GM18505 (cell line): ENCODE results near the gene MFAP4.

Experiments
- ATAC-seq: cut with Tn5 transposase; IDR thresholded peaks from one replicate; pipeline ENCODE4 v1.9.1; 2021; ENCODE audit not compliant: unreplicated experiment
- POLR2A ChIP-seq: IDR thresholded peaks from 4 replicates; pipeline ENCODE4 v1.6.1; 2011; ENCODE audit warnings: borderline replicate concordance; ENCODE audit not compliant: insufficient read depth, insufficient read length; ENCODE audit errors: extremely low read depth

Gene MFAP4

DNA sequence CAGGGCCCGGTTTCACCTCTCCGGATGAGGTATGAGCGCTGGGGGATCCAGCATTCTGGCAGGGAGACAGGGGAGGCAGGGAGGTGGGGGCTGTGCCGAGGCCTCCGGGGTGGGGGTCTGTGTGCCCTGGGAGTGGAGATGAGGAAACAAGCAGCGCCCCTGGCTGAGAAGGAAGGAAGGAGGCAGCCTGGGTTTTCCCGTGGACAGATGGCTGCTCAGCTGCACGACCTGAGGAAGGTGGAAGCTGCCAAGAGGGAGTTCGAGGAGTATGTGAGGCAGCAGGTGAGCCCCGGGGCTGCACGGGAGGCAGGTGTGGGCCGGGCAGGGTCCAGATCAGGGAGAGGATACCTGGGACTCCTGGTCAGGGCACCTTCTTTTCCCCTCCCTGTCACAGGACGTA lies 28.3 kb upstream of the MFAP4 start:
- TF ChIP-seq POLR2A: no peak
- ATAC-seq: no peak

DNA sequence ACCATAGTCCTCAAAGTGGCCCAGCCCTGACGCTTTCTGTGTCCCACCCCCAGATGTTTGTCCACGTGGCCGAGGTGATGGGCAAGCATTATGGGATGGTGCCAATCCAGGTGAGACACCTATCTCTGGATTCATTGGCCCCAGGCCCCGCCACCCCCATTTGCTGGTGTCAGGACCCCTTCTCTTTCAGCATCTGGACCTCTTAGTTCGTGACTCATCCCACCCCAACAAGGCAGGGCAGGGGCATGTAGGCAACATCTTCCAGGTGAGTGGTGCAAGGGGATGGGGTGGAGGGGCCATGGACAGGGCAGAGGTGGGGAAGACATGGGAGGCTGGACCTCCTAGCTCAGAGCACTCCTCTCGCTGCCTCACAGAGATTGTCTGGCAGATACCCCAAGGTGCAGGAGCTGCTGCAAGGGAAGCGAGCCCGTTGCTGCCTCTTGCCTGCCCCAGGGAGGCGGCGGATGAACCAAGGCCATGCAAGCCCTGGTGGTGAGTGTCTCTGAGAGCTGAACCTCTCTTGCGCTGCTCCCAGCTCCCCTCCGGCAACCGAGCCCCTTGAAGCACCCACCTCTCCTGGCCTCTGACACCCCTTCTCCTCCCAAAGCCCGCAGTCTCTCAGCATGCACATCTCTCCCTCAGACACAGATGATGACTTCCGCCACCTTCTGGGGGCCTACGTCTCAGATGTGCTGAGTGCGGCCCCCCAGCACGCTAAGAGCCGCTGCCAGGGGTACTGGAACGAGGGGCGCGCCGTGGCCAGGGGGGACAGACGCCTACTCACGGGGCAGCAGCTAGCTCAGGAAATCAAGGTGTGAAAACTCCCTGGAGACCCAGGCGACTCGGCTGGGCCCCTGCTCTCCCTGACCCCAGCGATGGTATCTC lies 27.6 kb upstream of the MFAP4 start:
- no peak for ATAC-seq
- no peak for TF ChIP-seq POLR2A

DNA sequence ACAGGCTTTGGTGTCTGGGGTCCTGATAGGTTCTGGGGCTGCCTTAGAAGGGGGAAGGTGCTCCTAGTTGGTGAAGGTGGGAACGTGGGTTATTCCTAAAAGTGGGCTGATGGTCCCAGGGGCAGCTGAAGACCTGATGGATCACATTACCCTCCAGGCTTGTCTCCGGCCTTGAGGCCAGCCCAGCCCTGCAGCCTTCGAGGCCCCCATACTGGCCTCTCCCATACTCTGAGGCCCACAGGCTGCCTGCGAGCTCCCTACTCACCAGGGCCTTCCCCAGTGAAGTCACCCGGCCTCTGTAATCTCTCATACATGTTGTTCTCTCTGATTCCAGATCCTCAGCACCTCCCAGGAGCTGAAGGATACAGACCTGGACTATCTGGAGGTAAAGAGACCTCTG lies 26.8 kb upstream of the MFAP4 start:
- ATAC-seq: no peak
- no peak for TF ChIP-seq POLR2A

DNA sequence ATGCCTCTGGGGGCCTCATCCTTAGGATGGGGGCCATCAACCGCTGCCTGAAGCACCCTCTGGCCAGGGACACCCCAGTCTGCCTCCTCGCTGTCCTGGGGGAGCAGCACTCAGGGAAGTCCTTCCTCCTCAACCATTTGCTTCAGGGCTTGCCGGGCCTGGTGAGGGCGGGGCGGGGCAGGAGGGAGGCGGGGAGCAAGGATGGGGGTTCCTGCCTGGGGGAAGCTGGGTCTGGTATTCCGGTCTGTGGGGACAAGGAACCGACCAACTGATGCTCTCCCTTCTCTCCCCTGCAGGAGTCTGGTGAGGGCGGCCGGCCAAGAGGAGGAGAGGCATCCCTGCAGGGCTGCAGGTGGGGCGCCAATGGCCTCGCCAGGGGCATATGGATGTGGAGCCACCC lies 26.0 kb upstream of the MFAP4 start:
- no peak for TF ChIP-seq POLR2A
- no peak for ATAC-seq

DNA sequence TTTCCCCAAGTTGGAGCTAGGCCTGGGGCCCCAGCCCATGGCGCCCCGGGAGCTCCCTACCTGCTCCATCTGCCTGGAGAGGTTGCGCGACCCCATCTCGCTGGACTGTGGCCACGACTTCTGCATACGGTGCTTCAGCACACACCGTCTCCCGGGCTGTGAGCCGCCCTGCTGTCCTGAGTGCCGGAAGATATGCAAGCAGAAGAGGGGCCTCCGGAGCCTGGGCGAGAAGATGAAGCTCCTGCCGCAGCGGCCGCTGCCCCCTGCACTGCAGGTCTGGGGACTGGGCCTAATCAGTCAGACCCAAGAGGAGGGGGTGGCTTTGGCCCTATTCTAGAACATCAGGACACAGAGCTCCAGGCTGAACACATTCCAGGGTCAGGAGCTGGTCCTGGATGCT lies 25.5 kb upstream of the MFAP4 start:
- TF ChIP-seq POLR2A: no peak
- ATAC-seq: no peak

DNA sequence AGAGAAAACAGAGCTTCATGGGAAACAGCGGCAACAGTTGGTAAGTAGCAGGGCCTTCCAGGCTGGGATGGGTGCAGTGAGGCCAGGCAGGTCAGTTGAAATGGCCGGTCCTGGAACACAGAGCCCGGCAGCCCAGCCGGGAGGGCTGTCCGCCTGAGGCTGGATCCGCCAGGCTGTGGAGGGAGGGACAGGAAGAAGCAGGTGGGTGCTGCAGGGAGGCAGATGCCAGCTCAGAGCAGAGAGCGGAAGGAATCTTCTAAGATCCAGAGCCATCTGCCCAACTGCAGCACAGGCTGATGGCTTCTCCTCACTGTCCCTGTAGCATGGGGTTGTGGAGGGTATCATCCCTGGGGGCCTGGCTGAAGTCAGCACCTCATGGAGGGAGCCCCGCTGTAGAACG lies 24.6 kb upstream of the MFAP4 start:
- ATAC-seq: no peak
- TF ChIP-seq POLR2A: no peak

DNA sequence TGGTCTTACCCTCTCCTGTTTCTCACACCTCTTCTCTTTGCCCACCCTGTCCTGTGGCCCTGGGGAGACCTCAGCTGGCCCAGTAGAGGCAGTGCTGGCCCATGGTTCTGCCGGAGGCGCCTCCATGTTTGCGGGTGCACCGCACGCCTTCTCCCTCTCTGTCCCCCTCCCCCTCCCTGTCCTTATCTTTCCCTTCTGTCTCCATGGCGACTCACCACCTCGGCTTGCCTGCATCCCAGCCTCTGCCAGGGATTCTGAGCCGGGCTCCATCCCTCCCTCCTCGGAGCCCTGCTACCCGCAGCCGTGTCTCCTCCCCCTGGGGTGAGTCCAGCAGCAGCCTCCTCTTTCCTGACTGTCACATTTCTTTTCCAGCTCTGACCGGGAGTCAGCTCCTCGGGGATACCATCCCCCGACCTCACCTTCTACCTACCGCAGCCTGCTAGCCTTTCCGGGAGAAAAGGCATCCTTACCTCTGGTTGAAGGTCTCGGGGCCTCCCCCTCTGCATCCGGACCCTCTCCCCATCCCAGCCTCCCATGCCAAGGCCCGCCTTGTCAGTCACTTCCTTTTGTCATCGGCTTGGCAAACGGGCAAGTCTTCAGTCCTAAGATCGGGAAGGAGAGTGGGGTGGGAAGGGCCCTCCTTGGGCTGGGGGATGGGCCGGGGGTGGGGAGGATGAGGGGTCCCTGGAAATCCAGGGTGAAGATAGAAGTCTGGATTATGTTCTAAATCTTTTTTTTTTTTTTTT lies 24.1 kb upstream of the MFAP4 start, which contains the start of gene RNF112:
Gene RNF112, plus strand, starts transcription at position 358 of the 746 bp plus-strand sequence. Its CDS starts 177 bp downstream, at position 535.
- no peak for TF ChIP-seq POLR2A
- no peak for ATAC-seq

DNA sequence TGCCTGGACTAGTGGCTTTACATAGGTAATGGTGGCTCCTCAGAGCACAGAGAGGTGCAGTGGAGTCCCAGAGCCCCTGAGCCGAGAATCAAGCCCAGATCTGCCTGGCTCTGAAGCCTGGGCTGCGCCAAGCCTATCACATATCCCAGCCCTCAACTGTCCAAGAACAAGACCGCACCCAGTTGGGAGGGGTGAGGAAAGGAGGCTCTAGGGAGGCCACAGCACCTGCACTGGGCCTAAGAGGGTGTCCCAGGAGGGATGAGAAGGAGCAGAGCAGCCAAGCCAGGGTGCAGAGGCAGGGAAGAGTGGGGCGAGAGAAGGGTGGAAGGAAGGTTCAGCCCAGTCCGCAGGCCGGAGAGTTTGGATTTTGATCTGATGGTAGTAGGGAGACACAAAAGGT lies 23.1 kb upstream of the MFAP4 start:
- no peak for TF ChIP-seq POLR2A

DNA sequence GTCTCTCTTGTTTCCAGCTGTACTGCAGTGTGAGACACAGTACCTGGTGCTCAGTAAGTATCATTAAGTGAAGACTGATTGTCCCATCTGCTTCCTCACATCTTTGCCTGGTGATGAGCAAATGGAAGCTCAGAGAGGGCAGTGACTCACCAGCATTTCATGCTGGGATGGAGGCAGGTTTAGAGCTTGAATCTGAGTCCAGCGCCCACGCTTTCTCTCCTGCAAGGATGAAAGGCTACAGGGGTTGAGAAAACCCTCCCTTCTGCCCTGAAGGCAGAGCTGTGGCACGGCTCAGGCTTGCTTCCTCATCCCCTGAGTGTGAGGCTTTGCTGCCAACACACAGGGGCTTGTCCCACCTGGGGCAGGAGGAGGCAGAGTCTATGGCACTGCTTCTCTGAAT lies 22.5 kb upstream of the MFAP4 start:
- ATAC-seq: no peak
- TF ChIP-seq POLR2A: no peak

More for the DNA sequence above, 23.1 kb upstream of the MFAP4 start:
- no peak for ATAC-seq

DNA sequence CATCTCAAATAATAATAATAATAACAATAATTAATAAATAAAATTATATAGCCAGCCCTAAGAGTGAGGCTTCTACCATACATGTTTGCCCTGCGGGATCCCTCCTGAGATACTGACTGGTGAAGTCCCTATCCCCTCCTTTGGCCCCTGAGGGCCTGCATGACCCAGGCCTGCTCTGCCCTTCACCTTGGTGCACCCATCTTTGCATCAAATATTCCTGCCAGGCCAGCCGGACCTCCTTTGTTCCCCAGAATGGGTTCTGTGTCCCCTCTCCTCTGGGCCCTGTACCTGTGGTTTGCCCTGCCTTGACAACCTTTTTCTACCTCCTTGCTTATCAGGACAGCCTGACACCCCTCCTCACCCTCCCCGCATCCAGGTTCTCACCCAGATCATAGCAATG lies 22.1 kb upstream of the MFAP4 start:
- no peak for TF ChIP-seq POLR2A
- ATAC-seq: no peak

DNA sequence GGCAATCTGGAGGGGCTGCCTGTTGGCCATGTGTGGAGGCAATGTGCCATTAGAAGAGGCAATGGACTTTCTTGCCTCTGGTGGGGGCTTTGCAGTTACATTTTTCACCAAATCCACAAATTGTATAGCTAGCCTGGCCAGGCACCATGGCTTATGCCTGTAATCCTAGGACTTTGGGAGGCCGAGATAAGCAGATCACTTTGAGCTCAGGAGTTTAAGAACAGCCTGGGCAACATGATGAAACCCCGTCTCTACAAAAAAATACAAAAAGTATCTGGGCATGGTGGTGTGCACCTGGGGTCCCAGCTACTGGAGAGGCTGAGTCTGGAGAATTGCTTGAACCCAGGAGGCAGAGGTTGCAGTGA lies 21.3 kb upstream of the MFAP4 start:
- no peak for ATAC-seq
- no peak for TF ChIP-seq POLR2A

DNA sequence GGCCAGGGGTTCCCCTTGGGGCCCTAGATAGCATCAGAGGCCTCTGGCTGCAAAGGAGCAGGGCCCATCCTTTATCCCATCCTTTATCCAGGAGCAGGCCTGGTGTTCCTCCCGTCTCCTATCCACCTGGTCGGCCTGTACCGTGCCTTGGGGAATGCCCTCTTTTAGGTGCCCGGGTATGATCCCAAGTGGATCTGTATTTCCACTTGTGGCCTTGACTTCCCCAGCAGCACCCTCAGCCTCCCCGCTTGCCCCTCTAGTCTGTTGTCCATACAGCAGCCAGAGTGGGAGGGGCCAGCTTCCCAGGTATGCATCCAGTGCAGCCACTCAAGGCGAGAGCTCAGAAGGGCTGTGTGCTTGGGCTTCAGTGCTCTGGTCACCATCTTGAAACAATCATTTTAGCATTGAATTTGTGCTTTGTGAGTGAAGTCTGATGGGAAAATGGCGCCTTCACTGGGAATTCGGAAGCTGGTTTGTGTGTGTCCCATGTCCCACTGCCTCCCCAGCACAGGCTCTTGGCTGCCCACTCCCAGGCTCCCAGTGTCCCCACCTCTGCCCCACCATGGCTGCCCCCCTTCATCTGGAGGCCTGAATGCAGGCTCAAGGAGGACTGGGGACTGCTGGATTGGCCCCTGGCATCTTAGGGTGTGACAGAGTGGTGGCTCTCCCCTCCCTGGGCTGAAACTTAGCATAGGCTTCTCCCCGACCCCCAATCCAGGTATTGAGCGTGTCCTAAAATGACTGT lies 20.8 kb upstream of the MFAP4 start:
- no peak for TF ChIP-seq POLR2A
- ATAC-seq: no peak

DNA sequence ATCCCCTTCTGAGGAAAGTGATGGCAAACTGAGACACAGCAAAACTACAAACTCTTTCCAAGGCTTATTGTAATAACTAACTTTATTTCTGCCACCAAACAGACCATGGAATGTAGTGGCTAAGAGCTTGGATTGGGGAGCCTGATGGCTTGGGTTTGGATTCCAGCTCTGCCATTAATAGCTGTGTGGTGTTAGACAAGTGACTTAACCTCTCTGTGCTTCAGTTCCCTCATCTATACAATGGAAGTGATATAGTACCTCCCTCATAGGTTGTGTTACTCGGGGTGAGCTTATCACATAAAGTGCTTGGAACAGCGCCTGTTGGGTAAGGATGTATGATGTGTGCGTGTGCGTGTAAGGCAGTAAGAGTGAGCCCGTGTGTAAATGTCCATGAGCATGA lies 18.1 kb upstream of the MFAP4 start:
- no peak for ATAC-seq
- TF ChIP-seq POLR2A: no peak
